Measurements from ENCODE around the gene CD3E. TPM values are rescaled to one million over a fixed set of nuclear protein-coding genes. Genes with fewer than 3 reads are reported as not detected.

CD3E gene
- total and polyA plus RNA-seq, 2 experiments from 2014 or later = not detected

DNA sequence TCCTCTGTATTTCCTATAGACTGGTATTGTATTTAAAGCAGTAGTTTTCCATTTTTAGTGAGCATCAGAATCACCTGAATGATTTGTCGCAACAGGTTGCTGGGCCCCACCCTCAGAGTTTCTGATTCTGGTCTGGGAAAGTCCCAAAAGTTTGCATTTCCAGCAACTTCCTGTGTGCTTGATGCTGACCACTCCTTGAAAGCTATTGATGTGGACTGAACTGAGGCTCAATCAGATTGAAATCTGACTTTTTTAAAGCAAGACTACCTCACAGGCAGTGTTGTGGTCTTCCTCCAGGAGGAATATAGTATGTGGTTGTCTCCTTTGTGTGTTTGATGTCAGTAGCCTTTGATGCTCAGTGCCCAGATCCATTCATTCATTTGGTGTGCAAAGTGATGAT lies 23.2 kb upstream of the CD3E start (continued):
- TF ChIP-seq, protein P1, sequence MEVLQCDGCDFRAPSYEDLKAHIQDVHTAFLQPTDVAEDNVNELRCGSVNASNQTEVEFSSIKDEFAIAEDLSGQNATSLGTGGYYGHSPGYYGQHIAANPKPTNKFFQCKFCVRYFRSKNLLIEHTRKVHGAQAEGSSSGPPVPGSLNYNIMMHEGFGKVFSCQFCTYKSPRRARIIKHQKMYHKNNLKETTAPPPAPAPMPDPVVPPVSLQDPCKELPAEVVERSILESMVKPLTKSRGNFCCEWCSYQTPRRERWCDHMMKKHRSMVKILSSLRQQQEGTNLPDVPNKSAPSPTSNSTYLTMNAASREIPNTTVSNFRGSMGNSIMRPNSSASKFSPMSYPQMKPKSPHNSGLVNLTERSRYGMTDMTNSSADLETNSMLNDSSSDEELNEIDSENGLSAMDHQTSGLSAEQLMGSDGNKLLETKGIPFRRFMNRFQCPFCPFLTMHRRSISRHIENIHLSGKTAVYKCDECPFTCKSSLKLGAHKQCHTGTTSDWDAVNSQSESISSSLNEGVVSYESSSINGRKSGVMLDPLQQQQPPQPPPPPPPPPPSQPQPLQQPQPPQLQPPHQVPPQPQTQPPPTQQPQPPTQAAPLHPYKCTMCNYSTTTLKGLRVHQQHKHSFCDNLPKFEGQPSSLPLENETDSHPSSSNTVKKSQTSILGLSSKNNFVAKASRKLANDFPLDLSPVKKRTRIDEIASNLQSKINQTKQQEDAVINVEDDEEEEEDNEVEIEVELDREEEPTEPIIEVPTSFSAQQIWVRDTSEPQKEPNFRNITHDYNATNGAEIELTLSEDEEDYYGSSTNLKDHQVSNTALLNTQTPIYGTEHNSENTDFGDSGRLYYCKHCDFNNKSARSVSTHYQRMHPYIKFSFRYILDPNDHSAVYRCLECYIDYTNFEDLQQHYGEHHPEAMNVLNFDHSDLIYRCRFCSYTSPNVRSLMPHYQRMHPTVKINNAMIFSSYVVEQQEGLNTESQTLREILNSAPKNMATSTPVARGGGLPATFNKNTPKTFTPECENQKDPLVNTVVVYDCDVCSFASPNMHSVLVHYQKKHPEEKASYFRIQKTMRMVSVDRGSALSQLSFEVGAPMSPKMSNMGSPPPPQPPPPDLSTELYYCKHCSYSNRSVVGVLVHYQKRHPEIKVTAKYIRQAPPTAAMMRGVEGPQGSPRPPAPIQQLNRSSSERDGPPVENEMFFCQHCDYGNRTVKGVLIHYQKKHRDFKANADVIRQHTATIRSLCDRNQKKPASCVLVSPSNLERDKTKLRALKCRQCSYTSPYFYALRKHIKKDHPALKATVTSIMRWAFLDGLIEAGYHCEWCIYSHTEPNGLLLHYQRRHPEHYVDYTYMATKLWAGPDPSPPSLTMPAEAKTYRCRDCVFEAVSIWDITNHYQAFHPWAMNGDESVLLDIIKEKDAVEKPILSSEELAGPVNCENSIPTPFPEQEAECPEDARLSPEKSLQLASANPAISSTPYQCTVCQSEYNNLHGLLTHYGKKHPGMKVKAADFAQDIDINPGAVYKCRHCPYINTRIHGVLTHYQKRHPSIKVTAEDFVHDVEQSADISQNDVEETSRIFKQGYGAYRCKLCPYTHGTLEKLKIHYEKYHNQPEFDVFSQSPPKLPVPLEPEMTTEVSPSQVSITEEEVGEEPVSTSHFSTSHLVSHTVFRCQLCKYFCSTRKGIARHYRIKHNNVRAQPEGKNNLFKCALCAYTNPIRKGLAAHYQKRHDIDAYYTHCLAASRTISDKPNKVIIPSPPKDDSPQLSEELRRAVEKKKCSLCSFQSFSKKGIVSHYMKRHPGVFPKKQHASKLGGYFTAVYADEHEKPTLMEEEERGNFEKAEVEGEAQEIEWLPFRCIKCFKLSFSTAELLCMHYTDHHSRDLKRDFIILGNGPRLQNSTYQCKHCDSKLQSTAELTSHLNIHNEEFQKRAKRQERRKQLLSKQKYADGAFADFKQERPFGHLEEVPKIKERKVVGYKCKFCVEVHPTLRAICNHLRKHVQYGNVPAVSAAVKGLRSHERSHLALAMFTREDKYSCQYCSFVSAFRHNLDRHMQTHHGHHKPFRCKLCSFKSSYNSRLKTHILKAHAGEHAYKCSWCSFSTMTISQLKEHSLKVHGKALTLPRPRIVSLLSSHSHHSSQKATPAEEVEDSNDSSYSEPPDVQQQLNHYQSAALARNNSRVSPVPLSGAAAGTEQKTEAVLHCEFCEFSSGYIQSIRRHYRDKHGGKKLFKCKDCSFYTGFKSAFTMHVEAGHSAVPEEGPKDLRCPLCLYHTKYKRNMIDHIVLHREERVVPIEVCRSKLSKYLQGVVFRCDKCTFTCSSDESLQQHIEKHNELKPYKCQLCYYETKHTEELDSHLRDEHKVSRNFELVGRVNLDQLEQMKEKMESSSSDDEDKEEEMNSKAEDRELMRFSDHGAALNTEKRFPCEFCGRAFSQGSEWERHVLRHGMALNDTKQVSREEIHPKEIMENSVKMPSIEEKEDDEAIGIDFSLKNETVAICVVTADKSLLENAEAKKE (CRISPR knock-in tag; IDR thresholded peaks at IDR 0.05) = no peak
- TF ChIP-seq NANOG (IDR thresholded peaks at IDR 0.05; ENCODE audit: borderline replicate concordance) (no peak), ZNF331 (CRISPR knock-in tag; IDR thresholded peaks at IDR 0.05; ENCODE audit: low read depth) (no peak), STAT1 (IDR thresholded peaks at IDR 0.05; ENCODE audit: unreplicated experiment) (no peak), CREB1 (CRISPR knock-in tag; IDR thresholded peaks at IDR 0.05; ENCODE audit: low read depth) (no peak)

DNA sequence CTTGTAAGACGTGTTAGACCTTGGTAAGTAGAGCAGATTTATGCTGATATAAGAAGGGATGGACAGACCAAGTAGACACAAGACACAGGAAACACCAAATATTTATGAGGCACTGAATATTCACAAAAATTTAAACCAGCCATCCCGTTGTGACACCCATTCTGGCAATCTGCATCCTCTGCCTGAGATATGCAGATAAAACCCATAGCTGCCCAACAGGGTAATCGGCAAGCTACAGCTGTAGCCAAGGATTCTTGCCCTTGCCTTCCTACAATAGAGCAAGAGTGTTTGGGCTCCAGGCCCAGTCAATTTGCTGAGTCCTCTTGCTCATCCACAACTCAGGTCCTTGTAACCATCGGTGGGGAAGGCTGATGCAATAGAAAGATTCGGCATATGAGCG lies 21.9 kb upstream of the CD3E start:
- Histone ChIP-seq H3K36me3 (ENCODE audit: insufficient read depth) (no peaks in the 10 kb centered on the region), H3F3A (replicated peaks; ENCODE audit: low read depth) (no peaks in the 10 kb centered on the region), H3K4me3 (no peak overlapping the region), H3K27me3 (ENCODE audit: insufficient read depth) (no peaks in the 10 kb centered on the region), H3K79me2 (replicated peaks; ENCODE audit: insufficient read depth) (no peaks in the 10 kb centered on the region), H3K27ac (ENCODE audit: low read depth) (no peak overlapping the region), H3K9me2 (ENCODE audit: insufficient read depth) (no peaks in the 10 kb centered on the region), H3K4me1 (ENCODE audit: insufficient read depth) (no peaks in the 10 kb centered on the region), H4K20me1 (replicated peaks; ENCODE audit: insufficient read depth) (no peaks in the 10 kb centered on the region), H3K4me2 (no peak overlapping the region), H2AFZ (0 out of 2 replicates have a peak overlapping the region, but pooled peaks have one; percentile 38)
- Mint-ChIP-seq H3K27ac (no peak overlapping the region), H3K27me3 (ENCODE audit: insufficient read depth, low read depth, poor library complexity) (no peaks in the 10 kb centered on the region), H3K4me1 (no peaks in the 10 kb centered on the region), H3K36me3 (ENCODE audit: low read depth) (no peaks in the 10 kb centered on the region), H3K9me3 (no peaks in the 10 kb centered on the region), H3K4me3 (no peak overlapping the region)
- ATAC-seq (no peak), DNase-seq (ENCODE audit: low spot score) (no peak)
- TF ChIP-seq, protein P1 (CRISPR knock-in tag; IDR thresholded peaks at IDR 0.05) = no peak
- TF ChIP-seq STAT1 (IDR thresholded peaks at IDR 0.05; ENCODE audit: unreplicated experiment) (no peak), EZH2phosphoT487 (IDR thresholded peaks at IDR 0.05; ENCODE audit: unreplicated experiment) (no peak), EZH2 (IDR thresholded peaks at IDR 0.05; ENCODE audit: low read depth, unreplicated experiment) (no peak), POLR2AphosphoS5 (IDR thresholded peaks at IDR 0.05; ENCODE audit: low read depth) (no peak), ZNF114 (CRISPR knock-in tag; IDR thresholded peaks at IDR 0.05) (no peak), CREB1 (CRISPR knock-in tag; IDR thresholded peaks at IDR 0.05; ENCODE audit: low read depth) (no peak), NANOG (IDR thresholded peaks at IDR 0.05; ENCODE audit: borderline replicate concordance) (no peak)
